K562 (cell line): ENCODE data around the gene TPM4.
A peak's percentile ranks its signal among the peaks of the same experiment; 100 is the strongest.

Experiments
- CTCF ChIP-seq, 3 experiments: IDR thresholded peaks in 2 of 3; conservative IDR thresholded peaks in 1 of 3; 2 replicates each; pipeline ENCODE4 v1.5.1; 2011 to 2012; ENCODE audit warnings: low read length in 3 of 3, mild to moderate bottlenecking in 3 of 3, control low read depth in 2 of 3, improper control_type of control experiment in 1 of 3, inconsistent platforms in 1 of 3, low read depth in 1 of 3, mixed read lengths in 1 of 3, moderate library complexity in 1 of 3; ENCODE audit not compliant: insufficient read depth in 2 of 3
- E2F1 ChIP-seq: sonication (generic); formaldehyde crosslinking; IDR thresholded peaks from 2 replicates; pipeline ENCODE4 v1.8.1; 2023; ENCODE audit warnings: mild to moderate bottlenecking, missing genetic modification reagents, moderate library complexity
- EP300 ChIP-seq: IDR thresholded peaks from 2 replicates; pipeline ENCODE4 v1.6.1; 2012; ENCODE audit warnings: low read length, improper control_type of control experiment
- HIVEP1 ChIP-seq: fragments of 250-450 bp; sonication (Bioruptor Pico); IDR thresholded peaks from 2 replicates; pipeline ENCODE4 v1.4.0; 2020; ENCODE audit warnings: mild to moderate bottlenecking
- MAFK ChIP-seq: IDR thresholded peaks from 2 replicates; pipeline ENCODE4 v1.6.1; 2011; ENCODE audit warnings: low read length, improper control_type of control experiment
- PHF8 ChIP-seq: fragments of 200-600 bp; sonication (generic); IDR thresholded peaks from 2 replicates; pipeline ENCODE4 v1.6.1; 2012; ENCODE audit warnings: mixed run types, mild to moderate bottlenecking, inconsistent platforms, low read length, moderate library complexity, borderline replicate concordance
- PPARD ChIP-seq: fragments of 250-450 bp; sonication (Bioruptor Pico); IDR thresholded peaks from 2 replicates; pipeline ENCODE4 v1.8.0; 2022; ENCODE audit warnings: inconsistent platforms, mild to moderate bottlenecking, moderate library complexity
- RFX5 ChIP-seq: IDR thresholded peaks from 2 replicates; pipeline ENCODE4 v1.6.1; 2011; ENCODE audit warnings: low read depth, mild to moderate bottlenecking, improper control_type of control experiment, low read length
- SIN3B ChIP-seq: fragments of 450-650 bp; IDR thresholded peaks from 2 replicates; pipeline ENCODE4 v1.6.1; 2017; ENCODE audit warnings: low read depth, mild to moderate bottlenecking, moderate library complexity
- TCF7L2 ChIP-seq: fragments of 150-350 bp; IDR thresholded peaks from 2 replicates; pipeline ENCODE4 v1.6.1; 2016; ENCODE audit warnings: low read depth, mild to moderate bottlenecking, low read length, moderate library complexity
- THAP7 ChIP-seq: fragments of 250-450 bp; sonication (Bioruptor Pico); IDR thresholded peaks from 2 replicates; pipeline ENCODE4 v1.5.0; 2021
- ZFP36 ChIP-seq: fragments of 150-350 bp; IDR thresholded peaks from 2 replicates; pipeline ENCODE4 v1.6.1; 2018; ENCODE audit warnings: low read length, low read depth; ENCODE audit not compliant: partially characterized antibody

- no peak for TF ChIP-seq EP300
- no peak for TF ChIP-seq SIN3B
- no peak for TF ChIP-seq HIVEP1
- no peak for TF ChIP-seq PPARD (CRISPR knock-in tag)
- no peak for TF ChIP-seq E2F1 (CRISPR knock-in tag)
- TF ChIP-seq TCF7L2: no peak
- no peak for TF ChIP-seq PHF8
- TF ChIP-seq MAFK: no peak
- no peak for TF ChIP-seq RFX5
- no peak for TF ChIP-seq THAP7 (CRISPR knock-in tag)
- no peak for TF ChIP-seq CTCF (IDR thresholded peaks at IDR 0.05 in 2 of 3, conservative IDR thresholded peaks at IDR 0.05 in 1 of 3; ENCODE audit: insufficient read depth in 2 of 3, low read depth in 1 of 3, low read length in 3 of 3)
- TF ChIP-seq ZFP36: peak; percentile 61
These were observed 72.3 kb downstream of the TPM4 start for GRCh38 chr19:16148443-16149229.
